Measurements from ENCODE around the gene CARD18. TPM values are rescaled to one million over a fixed set of nuclear protein-coding genes. Genes with fewer than 3 reads are reported as not detected.

The CARD18 gene
- polyA plus RNA-seq (2011; rRNA removed) (not detected in 2 replicates), polyA plus RNA-seq (2017; fragmentation: RNase III; extraction: RNeasy Plus Mini Kit Qiagen cat#74134 plus additional on column Dnase treatment) (not detected in 3 replicates), polyA minus RNA-seq (2011; rRNA and poly(A)+ RNA removed) (not detected in 2 replicates)
- polyA plus RNA-seq (2012; cell fraction: cytosol; rRNA removed) = not detected in 2 replicates
- not detected in 2 replicates for polyA plus RNA-seq (2012; cell fraction: nucleus; rRNA removed)

GRCh38 chr11:105139669-105140068 lies at the start of gene CARD18:
Gene CARD18 (minus strand): TSS chr11:105139769. CDS start chr11:105139726, 43 bp downstream.
- no peaks in the 10 kb centered on the region for H3K9me3 ChIP-seq
- DNase-seq (ENCODE audit: low read depth in 1 of 2, low spot score in 1 of 2) (no peak), ATAC-seq (no peak), FAIRE-seq (no peak)
- ChIA-PET POLR2A (no interaction called here), CTCF (no interaction called here)
- no peaks in the 10 kb centered on the region for H3K4me1 ChIP-seq
- no peak within 1 kb of the TSS for H3K4me3 ChIP-seq
- TF ChIP-seq HEYL (CRISPR knock-in tag; IDR thresholded peaks at IDR 0.05) = no peak
- TF ChIP-seq EP300 (IDR thresholded peaks at IDR 0.05) = no peak
- TF ChIP-seq BCL3 (IDR thresholded peaks at IDR 0.05) = no peak
- TF ChIP-seq HOXB13 (CRISPR knock-in tag; IDR thresholded peaks at IDR 0.05; ENCODE audit: low read depth) = no peak
- no peak for TF ChIP-seq ZNF302 (CRISPR knock-in tag; IDR thresholded peaks at IDR 0.05)
- TF ChIP-seq MAX (IDR thresholded peaks at IDR 0.05) = no peak
- TF ChIP-seq NR3C1 (IDR thresholded peaks at IDR 0.05) = no peak
- TF ChIP-seq RFX5 (IDR thresholded peaks at IDR 0.05) = no peak
- TF ChIP-seq HOXB5 (CRISPR knock-in tag; IDR thresholded peaks at IDR 0.05) = no peak
- no peak for TF ChIP-seq ESRRA (IDR thresholded peaks at IDR 0.05; ENCODE audit: borderline replicate concordance, low read length)
- no peak within 1 kb of the TSS for H3K4me2 ChIP-seq
- 20% methylated on average over 2 of the region's 2 CpGs for WGBS (ENCODE audit: missing lambda C conversion rate)
- no peak within 1 kb of the TSS for H3K27ac ChIP-seq

GRCh38 chr11:105183987-105184386 lies 44.4 kb upstream of the CARD18 start:
- CTCF ChIA-PET = interaction anchor here (1.0 kb wide), 1 partner anchor 48 kb away, joined by 3 read pairs; no protein-coding TSS in a partner anchor
- no peak for DNase-seq (ENCODE audit: low read depth in 1 of 2, low spot score in 1 of 2)

More at GRCh38 chr11:105183987-105184386, 44.4 kb upstream of the CARD18 start:
- H3K4me3 ChIP-seq = no peak overlapping the region
- 74% methylated on average over 1 of the region's 1 CpG for WGBS (ENCODE audit: missing lambda C conversion rate)
- H3K4me2 ChIP-seq = no peak overlapping the region
- H3K27ac ChIP-seq = no peak overlapping the region
- FAIRE-seq (no peak), ATAC-seq (no peak)
- TF ChIP-seq RARB (CRISPR knock-in tag; IDR thresholded peaks at IDR 0.05) (no peak), RAD21 (conservative IDR thresholded peaks at IDR 0.05 in 1 of 2, IDR thresholded peaks at IDR 0.05 in 1 of 2) (no peak), CBX2 (IDR thresholded peaks at IDR 0.05; ENCODE audit: borderline replicate concordance, low read depth) (no peak), CBX8 (IDR thresholded peaks at IDR 0.05) (no peak), EHMT2 (IDR thresholded peaks at IDR 0.05; ENCODE audit: low read depth) (no peak), HDAC2 (IDR thresholded peaks at IDR 0.05) (no peak), NFE2L2 (conservative IDR thresholded peaks at IDR 0.05; ENCODE audit: low read length) (no peak), ZC3H11A (IDR thresholded peaks at IDR 0.05) (no peak), BHLHE40 (IDR thresholded peaks at IDR 0.05; ENCODE audit: low read depth, low read length) (no peak), ATOH8 (CRISPR knock-in tag; IDR thresholded peaks at IDR 0.05; ENCODE audit: low read depth) (no peak), CTCF (IDR thresholded peaks at IDR 0.05) (no peak), KDM1A (IDR thresholded peaks at IDR 0.05; ENCODE audit: low read depth) (no peak), CHD4 (IDR thresholded peaks at IDR 0.05; ENCODE audit: borderline replicate concordance) (no peak), GATA3 (IDR thresholded peaks at IDR 0.05; ENCODE audit: borderline replicate concordance) (no peak), JUN (IDR thresholded peaks at IDR 0.05) (no peak), EHF (CRISPR knock-in tag; IDR thresholded peaks at IDR 0.05) (no peak), ZNF302 (CRISPR knock-in tag; IDR thresholded peaks at IDR 0.05) (no peak), E2F6 (IDR thresholded peaks at IDR 0.05; ENCODE audit: borderline replicate concordance, low read depth) (no peak), PHF8 (IDR thresholded peaks at IDR 0.05; ENCODE audit: borderline replicate concordance, low read depth) (no peak)
- H3K4me1 ChIP-seq = no peaks in the 10 kb centered on the region
- POLR2A ChIA-PET = no interaction called here
- no peaks in the 10 kb centered on the region for H3K9me3 ChIP-seq

Measured in A549 (cell line).